Osteoblast (primary cell): Measurements from ENCODE around the gene SDF2L1. TPM values are rescaled to one million over a fixed set of nuclear protein-coding genes. Genes with fewer than 3 reads are reported as not detected.

Experiments
- DNase-seq: peaks from one replicate; pipeline ENCODE4 v3.0.0; 2011; ENCODE audit warnings: low spot score, mixed read lengths; ENCODE audit not compliant: insufficient read length; ENCODE audit errors: missing footprints
- H2AFZ ChIP-seq: 2 replicates; pipeline ENCODE4 v1.6.0; 2011; ENCODE audit warnings: mild to moderate bottlenecking, low read length
- H3K27ac ChIP-seq: 2 replicates; pipeline ENCODE4 v1.5.1; 2011; ENCODE audit warnings: mild to moderate bottlenecking, low read depth, low read length, moderate library complexity
- H3K27me3 ChIP-seq: 2 replicates; pipeline ENCODE4 v1.6.0; 2012; ENCODE audit warnings: mild to moderate bottlenecking, control low read depth, inconsistent platforms, low read length, moderate library complexity; ENCODE audit not compliant: insufficient read depth
- H3K36me3 ChIP-seq: 2 replicates; pipeline ENCODE4 v1.5.1; 2011; ENCODE audit warnings: mild to moderate bottlenecking, low read length, control low read depth, moderate library complexity; ENCODE audit not compliant: insufficient read depth
- H3K4me1 ChIP-seq: 2 replicates; pipeline ENCODE4 v1.5.1; 2011; ENCODE audit warnings: mild to moderate bottlenecking, low read length, control low read depth, moderate library complexity; ENCODE audit not compliant: insufficient read depth
- H3K4me2 ChIP-seq: 2 replicates; pipeline ENCODE4 v1.6.0; 2011; ENCODE audit warnings: mild to moderate bottlenecking, low read length; ENCODE audit not compliant: insufficient read depth
- H3K4me3 ChIP-seq: fragments of 200-600 bp; sonication (generic); 3 replicates; pipeline ENCODE4 v1.5.1; 2012; ENCODE audit warnings: mild to moderate bottlenecking, low read length, inconsistent platforms; ENCODE audit not compliant: insufficient read depth
- H3K79me2 ChIP-seq: 2 replicates; pipeline ENCODE4 v1.6.0; 2012; ENCODE audit warnings: mild to moderate bottlenecking, low read length, control low read depth, inconsistent platforms; ENCODE audit not compliant: insufficient read depth
- H3K9me3 ChIP-seq: 2 replicates; pipeline ENCODE4 v1.5.1; 2011; ENCODE audit warnings: low read depth, low read length, control low read depth
- H4K20me1 ChIP-seq: 2 replicates; pipeline ENCODE4 v1.6.0; 2012; ENCODE audit warnings: mild to moderate bottlenecking, low read length, control low read depth; ENCODE audit not compliant: insufficient read depth
- total RNA-seq: library from RNA; depleted of rRNA; stranded (reverse); fragments of >200 nt; gene quantifications from 2 replicates; pipeline ENCODE4 v1.2.3, GENCODE V29; 2012
- TF ChIP-seq, protein P1 (sequence below): IDR thresholded peaks from 2 replicates; pipeline ENCODE4 v1.5.1; 2011; ENCODE audit warnings: mild to moderate bottlenecking, low read depth, low read length, moderate library complexity; ENCODE audit errors: extremely low read depth

Gene SDF2L1
- total RNA-seq, 1 donor: 10.5 TPM

DNA sequence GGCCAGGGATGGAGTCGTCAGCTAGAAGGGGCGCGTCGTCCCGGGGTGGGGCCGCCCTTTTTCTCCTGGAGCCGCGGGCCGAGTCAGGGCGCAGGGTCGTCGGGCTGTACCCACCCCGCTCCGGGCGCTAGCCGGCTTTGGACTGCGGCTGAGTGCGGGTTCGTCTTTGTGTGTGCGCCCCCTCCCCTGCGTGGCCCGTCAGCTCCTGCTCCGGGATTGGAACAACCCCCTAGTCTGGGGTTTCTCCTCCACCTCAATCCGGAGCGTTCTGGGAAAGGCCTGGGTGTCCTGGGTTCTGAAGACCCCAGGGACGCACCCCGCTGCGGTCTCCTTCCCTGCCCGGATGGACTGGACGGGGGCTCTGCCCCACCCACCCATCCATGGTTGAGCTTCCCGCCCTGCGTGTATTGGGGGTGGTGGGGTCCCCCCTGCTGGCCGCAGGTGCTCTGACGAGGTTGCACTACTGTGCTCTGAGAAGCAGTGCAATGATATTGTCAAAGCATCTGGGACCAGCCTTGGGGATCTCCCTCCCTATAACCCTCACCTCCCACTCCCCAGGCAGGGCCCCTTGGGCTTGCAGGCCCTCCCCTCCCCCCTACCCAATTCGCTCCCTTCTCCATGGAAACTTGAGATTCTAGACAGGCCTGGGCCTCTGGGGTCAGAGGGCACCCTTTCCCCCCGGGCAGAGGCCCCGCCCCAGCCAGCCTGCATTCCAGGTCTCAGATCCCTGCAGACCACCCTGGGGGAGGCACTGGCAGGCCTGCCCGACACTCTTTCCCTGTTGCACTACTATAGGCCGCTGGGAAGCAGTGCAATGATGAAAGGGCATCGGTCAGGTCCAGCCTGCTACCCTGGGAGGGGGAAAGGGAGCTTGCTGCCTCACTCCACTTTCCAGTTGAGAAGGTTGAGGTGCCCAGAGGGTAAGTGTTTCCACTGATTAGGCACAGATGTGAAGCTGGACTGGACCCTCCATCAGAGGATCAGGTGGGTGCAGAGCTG is 10.7 kb downstream of the SDF2L1 start:
- Histone ChIP-seq H3K27me3 (no peaks in the 10 kb centered on the region), H3K79me2 (no peaks in the 10 kb centered on the region), H3K9me3 (no peaks in the 10 kb centered on the region), H4K20me1 (no peaks in the 10 kb centered on the region), H3K4me1 (peaks cover 12% of the 10 kb centered on the region), H3K4me3 (peak overlapping the region; percentile 91), H3K4me2 (peak overlapping the region; percentile 97), H3K36me3 (peaks cover 8% of the 10 kb centered on the region), H3K27ac (peak overlapping the region; percentile 28), H2AFZ (peak overlapping the region; percentile 93)
- DNase-seq: no peak
- TF ChIP-seq, protein P1, sequence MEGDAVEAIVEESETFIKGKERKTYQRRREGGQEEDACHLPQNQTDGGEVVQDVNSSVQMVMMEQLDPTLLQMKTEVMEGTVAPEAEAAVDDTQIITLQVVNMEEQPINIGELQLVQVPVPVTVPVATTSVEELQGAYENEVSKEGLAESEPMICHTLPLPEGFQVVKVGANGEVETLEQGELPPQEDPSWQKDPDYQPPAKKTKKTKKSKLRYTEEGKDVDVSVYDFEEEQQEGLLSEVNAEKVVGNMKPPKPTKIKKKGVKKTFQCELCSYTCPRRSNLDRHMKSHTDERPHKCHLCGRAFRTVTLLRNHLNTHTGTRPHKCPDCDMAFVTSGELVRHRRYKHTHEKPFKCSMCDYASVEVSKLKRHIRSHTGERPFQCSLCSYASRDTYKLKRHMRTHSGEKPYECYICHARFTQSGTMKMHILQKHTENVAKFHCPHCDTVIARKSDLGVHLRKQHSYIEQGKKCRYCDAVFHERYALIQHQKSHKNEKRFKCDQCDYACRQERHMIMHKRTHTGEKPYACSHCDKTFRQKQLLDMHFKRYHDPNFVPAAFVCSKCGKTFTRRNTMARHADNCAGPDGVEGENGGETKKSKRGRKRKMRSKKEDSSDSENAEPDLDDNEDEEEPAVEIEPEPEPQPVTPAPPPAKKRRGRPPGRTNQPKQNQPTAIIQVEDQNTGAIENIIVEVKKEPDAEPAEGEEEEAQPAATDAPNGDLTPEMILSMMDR: no peak

DNA sequence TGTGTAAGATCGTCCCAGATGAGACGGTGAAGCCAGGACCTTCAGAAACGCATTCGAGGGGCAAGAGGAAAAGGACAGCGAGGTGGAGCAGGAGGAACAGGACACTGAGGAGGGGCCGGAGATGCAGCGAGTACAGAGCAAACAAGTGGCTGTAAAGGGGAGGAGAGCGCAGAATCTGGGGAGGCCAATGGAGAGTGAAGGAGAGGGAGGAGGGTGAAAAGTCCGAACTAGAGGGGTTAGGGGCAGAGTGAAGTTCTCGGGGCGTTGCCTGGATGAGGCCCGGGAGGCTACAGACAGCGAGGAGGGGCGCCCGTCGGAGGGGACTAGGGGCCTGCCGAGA is 14.9 kb downstream of the SDF2L1 start:
- no peaks in the 10 kb centered on the region for H3K9me3 ChIP-seq
- no peak overlapping the region for H3K27ac ChIP-seq
- H3K79me2 ChIP-seq: no peaks in the 10 kb centered on the region
- peaks cover 6% of the 10 kb centered on the region for H3K4me1 ChIP-seq
- TF ChIP-seq, protein P1: no peak
- peak overlapping the region; percentile 71 for H3K4me2 ChIP-seq
- peaks cover 3% of the 10 kb centered on the region for H3K36me3 ChIP-seq
- no peaks in the 10 kb centered on the region for H4K20me1 ChIP-seq
- H2AFZ ChIP-seq: peak overlapping the region; percentile 70
- peak overlapping the region; percentile 68 for H3K4me3 ChIP-seq
- DNase-seq: no peak
- H3K27me3 ChIP-seq: peaks cover 8% of the 10 kb centered on the region

DNA sequence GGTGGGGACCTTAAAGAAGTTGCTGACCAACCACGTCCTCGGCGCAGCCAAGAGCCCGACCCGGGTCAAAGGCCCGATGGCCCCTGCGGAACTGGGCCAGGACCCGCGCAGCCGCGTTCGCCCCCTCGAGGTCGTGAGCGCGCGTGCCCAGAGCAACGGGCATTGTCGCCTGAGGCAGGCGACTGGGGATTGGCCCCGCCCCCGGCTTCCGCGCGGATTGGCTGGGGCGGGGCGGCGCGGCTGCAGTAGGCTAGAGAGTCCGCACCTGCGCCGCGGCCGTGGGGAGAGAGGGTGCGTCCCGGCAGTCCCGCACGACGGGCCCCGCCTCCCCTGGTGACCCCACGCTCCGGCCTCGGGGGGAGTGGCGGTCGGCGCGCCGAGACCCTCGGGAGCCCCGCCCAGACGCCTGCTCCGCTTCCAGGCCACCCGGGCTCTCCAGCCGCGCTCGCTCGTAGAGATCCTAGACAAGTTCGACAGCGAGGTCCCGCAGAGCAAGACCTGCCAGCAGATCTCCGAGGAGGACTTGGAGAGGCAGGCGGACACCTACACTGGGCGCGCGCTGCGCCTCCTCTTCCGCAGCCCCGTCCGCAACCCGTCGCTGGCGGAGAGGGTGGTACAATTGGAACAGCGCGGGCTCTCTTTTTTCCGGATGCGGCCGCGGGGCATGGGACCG is 15.4 kb downstream of the SDF2L1 start:
- H3K27ac ChIP-seq: no peak overlapping the region
- peak overlapping the region; percentile 68 for H3K4me3 ChIP-seq
- peak overlapping the region; percentile 70 for H2AFZ ChIP-seq
- H3K36me3 ChIP-seq: peaks cover 3% of the 10 kb centered on the region
- H3K4me1 ChIP-seq: peaks cover 6% of the 10 kb centered on the region
- H3K9me3 ChIP-seq: no peaks in the 10 kb centered on the region
- H3K4me2 ChIP-seq: peak overlapping the region; percentile 71
- H4K20me1 ChIP-seq: no peaks in the 10 kb centered on the region
- no peaks in the 10 kb centered on the region for H3K79me2 ChIP-seq
- DNase-seq: peak; percentile 96
- H3K27me3 ChIP-seq: peaks cover 8% of the 10 kb centered on the region
- TF ChIP-seq, protein P1: no peak

DNA sequence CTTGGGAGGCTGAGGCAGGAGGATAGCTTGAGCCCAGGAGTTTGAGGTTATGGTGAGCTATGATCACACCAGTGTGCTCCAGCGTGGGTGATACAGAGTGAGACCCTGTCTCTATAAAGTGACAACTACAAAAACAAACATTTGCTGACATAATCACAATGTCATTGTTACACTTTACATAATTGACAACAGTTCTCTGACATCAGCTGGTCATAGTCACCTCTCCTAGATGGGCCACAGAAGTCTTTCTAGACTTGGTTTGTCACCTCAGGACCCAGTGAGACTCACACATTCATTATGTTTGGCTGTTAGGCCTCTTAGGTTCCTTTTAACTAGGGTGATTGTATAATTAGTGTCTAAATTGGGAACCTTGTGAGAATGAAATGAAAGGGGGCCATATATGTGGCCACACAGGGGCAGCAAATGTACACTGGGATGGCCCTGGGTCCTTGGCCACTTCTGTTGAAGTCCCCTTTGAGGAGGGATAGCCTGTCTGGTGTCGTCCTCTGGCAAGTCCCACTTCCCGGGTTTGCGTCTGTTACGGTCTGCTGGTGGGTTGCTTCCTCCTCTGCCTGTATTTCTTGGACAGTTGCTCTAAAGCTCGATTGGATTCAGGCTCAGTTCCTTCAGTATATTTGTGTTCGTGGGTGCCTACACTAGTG is 17.9 kb downstream of the SDF2L1 start:
- Histone ChIP-seq H3K79me2 (no peaks in the 10 kb centered on the region), H2AFZ (no peak overlapping the region), H3K27ac (no peak overlapping the region), H3K4me3 (no peak overlapping the region), H3K27me3 (peaks cover 8% of the 10 kb centered on the region), H4K20me1 (no peaks in the 10 kb centered on the region), H3K9me3 (no peaks in the 10 kb centered on the region), H3K4me1 (no peaks in the 10 kb centered on the region), H3K36me3 (no peaks in the 10 kb centered on the region), H3K4me2 (no peak overlapping the region)
- DNase-seq: peak; percentile 76
- TF ChIP-seq, protein P1: no peak
